Gastroesophageal sphincter (tissue), 4 donors: ENCODE data around the gene GABARAP. TPM values are rescaled to one million over a fixed set of nuclear protein-coding genes. Genes with fewer than 3 reads are reported as not detected.
A peak's percentile ranks its signal among the peaks of the same experiment; 100 is the strongest.

Experiments
- ATAC-seq: fragments of 150-250 bp; one replicate; pipeline ENCODE4 v1.9.1; 2016; ENCODE audit warnings: mild to moderate bottlenecking, moderate library complexity
- H3K27ac ChIP-seq, 4 donors: fragments of 200-600 bp; sonication (generic) in 3 of 4; 1 replicate in 3 of 4; 2 replicates in 1 of 4; pipeline ENCODE4 v1.5.1; 2016 to 2019
- H3K27me3 ChIP-seq: fragments of 200-600 bp; sonication (generic); one replicate; pipeline ENCODE4 v1.5.1; 2019
- H3K36me3 ChIP-seq, 2 donors: fragments of 200-600 bp; sonication (generic); one replicate each; pipeline ENCODE4 v1.5.1; 2019; ENCODE audit warnings: control low read depth in 1 of 2
- H3K4me1 ChIP-seq, 3 donors: fragments of 200-600 bp; sonication (generic); 1 replicate in 2 of 3; 2 replicates in 1 of 3; pipeline ENCODE4 v1.5.1; 2016 to 2019; ENCODE audit warnings: control low read depth in 2 of 3
- H3K4me3 ChIP-seq, 2 donors: fragments of 200-600 bp; sonication (generic); one replicate each; pipeline ENCODE4 v1.5.1; 2019; ENCODE audit warnings: mild to moderate bottlenecking in 1 of 2, moderate library complexity in 1 of 2
- H3K9me3 ChIP-seq, 3 donors: fragments of 200-600 bp; sonication (generic); one replicate each; pipeline ENCODE4 v1.5.1; 2017 to 2019; ENCODE audit warnings: control low read depth in 2 of 3
- EP300 ChIP-seq: sonication (generic); formaldehyde crosslinking; IDR thresholded peaks from one replicate; pipeline ENCODE4 v1.6.1; 2017; ENCODE audit warnings: antibody characterized with exemption, mild to moderate bottlenecking
- POLR2A ChIP-seq, 2 donors: fragments of 450-650 bp; IDR thresholded peaks; one replicate each; pipeline ENCODE4 v1.6.1; 2017; ENCODE audit warnings: antibody characterized with exemption in 2 of 2, mild to moderate bottlenecking in 2 of 2, moderate library complexity in 1 of 2
- POLR2AphosphoS5 ChIP-seq: sonication (generic); formaldehyde crosslinking; IDR thresholded peaks from one replicate; pipeline ENCODE4 v1.6.1; 2017; ENCODE audit warnings: antibody characterized with exemption
- WGBS, 2 donors: methylation state at CpG; one replicate each; pipeline ENCODE4 v1.1.5; 2018; ENCODE audit warnings: low coverage in 1 of 2; 5-methylcytosine and 5-hydroxymethylcytosine counted together
- total RNA-seq, 4 donors: library from RNA; depleted of rRNA; stranded (reverse); fragments of >200 nt; gene quantifications; one replicate each; pipeline ENCODE4 v1.1.0, GENCODE V29; 2016
- TF ChIP-seq, protein P1 (sequence below), 4 experiments: fragments of 200-600 bp in 2 of 4; fragments of 450-650 bp in 2 of 4; sonication (generic) in 1 of 4; IDR thresholded peaks; one replicate each; pipeline ENCODE4 v1.5.1; 2017 to 2019; ENCODE audit warnings: antibody characterized with exemption in 4 of 4, mild to moderate bottlenecking in 2 of 4, moderate library complexity in 2 of 4

GABARAP gene
- total RNA-seq, 4 donors from 2014 or later: 289 to 437 (median 386) TPM

DNA sequence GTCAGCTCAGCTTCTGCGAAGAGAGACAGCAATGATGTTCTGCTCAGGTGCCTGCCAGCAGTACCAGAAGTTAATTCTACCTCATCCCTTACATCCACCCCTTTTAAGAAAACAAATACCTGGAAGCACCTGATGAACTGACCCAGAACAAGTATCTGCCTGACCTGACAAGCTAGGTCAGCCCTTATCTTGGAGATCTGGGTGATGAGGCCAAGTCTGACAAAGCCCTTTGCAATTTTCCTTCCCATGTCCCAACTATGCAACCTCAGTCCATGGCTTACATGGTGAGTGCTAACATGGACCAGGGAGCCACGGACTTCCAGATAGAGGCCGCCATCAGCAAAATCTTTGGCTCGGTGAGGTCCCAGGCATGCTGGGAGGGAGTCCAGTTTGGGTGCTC lies 18.9 kb downstream of the GABARAP start:
- no peaks in the 10 kb centered on the region for H3K27me3 ChIP-seq
- no CpG with 5 or more reads among the region's 4 CpGs for WGBS, 2 donors
- H3K9me3 ChIP-seq: no peaks in the 10 kb centered on the region
- H3K4me3 ChIP-seq: no peak overlapping the region
- ATAC-seq: no peak
- H3K4me1 ChIP-seq: peaks cover 2 to 41% (median 7%) of the 10 kb centered on the region in 3 donors
- peak overlapping the region in 2 of 4 donors; percentile 7 to 38 for H3K27ac ChIP-seq
- peaks cover 0 to 75% of the 10 kb centered on the region in 2 donors for H3K36me3 ChIP-seq
- TF ChIP-seq, protein P1, sequence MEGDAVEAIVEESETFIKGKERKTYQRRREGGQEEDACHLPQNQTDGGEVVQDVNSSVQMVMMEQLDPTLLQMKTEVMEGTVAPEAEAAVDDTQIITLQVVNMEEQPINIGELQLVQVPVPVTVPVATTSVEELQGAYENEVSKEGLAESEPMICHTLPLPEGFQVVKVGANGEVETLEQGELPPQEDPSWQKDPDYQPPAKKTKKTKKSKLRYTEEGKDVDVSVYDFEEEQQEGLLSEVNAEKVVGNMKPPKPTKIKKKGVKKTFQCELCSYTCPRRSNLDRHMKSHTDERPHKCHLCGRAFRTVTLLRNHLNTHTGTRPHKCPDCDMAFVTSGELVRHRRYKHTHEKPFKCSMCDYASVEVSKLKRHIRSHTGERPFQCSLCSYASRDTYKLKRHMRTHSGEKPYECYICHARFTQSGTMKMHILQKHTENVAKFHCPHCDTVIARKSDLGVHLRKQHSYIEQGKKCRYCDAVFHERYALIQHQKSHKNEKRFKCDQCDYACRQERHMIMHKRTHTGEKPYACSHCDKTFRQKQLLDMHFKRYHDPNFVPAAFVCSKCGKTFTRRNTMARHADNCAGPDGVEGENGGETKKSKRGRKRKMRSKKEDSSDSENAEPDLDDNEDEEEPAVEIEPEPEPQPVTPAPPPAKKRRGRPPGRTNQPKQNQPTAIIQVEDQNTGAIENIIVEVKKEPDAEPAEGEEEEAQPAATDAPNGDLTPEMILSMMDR (IDR thresholded peaks at IDR 0.05): no peak
- TF ChIP-seq POLR2AphosphoS5: no peak
- TF ChIP-seq EP300: no peak
- no peak for TF ChIP-seq POLR2A (IDR thresholded peaks at IDR 0.05)

DNA sequence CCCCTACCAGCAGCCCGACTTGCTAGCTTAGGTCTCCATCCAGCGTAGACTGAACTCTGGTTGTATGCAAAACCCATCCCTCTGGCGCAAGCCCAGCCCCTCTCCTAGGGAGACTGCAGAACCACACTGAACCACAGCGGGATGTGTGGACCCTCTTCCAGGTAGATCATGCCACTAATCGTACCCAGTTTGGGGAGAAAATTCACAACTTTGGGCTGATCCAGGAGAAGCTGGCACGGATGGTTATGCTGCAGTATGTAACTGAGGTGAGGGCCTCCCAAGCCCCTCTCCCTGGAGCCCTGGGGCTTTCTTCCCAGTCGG lies 19.3 kb downstream of the GABARAP start:
- TF ChIP-seq, protein P1 (IDR thresholded peaks at IDR 0.05): no peak
- no peak for TF ChIP-seq POLR2A (IDR thresholded peaks at IDR 0.05)
- TF ChIP-seq POLR2AphosphoS5: no peak
- TF ChIP-seq EP300: no peak
- Histone ChIP-seq H3K4me1 (peaks cover 2 to 45% (median 11%) of the 10 kb centered on the region in 3 donors), H3K9me3 (no peaks in the 10 kb centered on the region), H3K27ac (peak overlapping the region in 3 of 4 donors; percentile 7 to 88 (median 38)), H3K27me3 (no peaks in the 10 kb centered on the region), H3K36me3 (peaks cover 0 to 70% of the 10 kb centered on the region in 2 donors), H3K4me3 (no peak overlapping the region)
- ATAC-seq: no peak
- WGBS, 2 donors: 20% methylated on average over 1 of the region's 7 CpGs; no CpG with 5 or more reads in 1 of the 2 donors

DNA sequence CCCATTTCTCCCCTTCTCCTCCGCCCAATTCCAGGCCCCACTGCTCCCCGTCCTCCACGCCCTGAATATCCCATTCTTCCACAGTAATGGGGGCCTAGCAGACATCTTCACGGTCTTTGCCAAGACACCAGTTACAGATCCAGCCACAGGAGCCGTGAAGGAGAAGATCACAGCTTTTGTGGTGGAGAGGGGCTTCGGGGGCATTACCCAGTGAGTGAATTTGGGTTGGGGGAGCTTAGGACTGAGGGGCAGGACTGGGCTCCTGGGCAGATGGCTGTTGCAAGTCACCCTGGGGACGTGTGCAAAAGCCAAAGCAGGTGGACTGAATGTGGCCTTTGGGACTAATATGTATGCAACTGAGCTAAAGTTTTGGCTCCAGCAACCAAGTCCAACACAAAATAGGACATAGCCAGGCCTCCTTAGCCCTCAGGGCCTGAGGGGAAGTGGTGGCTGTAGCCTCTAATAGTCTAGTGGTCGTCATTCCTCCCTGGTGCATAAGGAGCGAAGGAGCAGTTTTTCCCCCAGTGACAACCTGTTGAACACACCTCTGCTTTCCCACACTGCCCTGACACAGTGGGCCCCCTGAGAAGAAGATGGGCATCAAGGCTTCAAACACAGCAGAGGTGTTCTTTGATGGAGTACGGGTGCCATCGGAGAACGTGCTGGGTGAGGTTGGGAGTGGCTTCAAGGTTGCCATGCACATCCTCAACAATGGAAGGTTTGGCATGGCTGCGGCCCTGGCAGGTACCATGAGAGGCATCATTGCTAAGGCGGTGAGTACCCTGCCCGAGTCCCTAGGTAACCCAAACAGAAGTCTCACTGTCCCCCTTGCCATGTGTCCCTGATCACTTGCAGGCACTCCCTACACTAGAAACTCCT lies 19.9 kb downstream of the GABARAP start:
- Histone ChIP-seq H3K27ac (peak overlapping the region in 3 of 4 donors; percentile 88 to 98 (median 97)), H3K27me3 (no peaks in the 10 kb centered on the region), H3K36me3 (peaks cover 0 to 64% of the 10 kb centered on the region in 2 donors), H3K4me3 (no peak overlapping the region), H3K9me3 (no peaks in the 10 kb centered on the region), H3K4me1 (peaks cover 2 to 50% (median 15%) of the 10 kb centered on the region in 3 donors)
- ATAC-seq: no peak
- TF ChIP-seq, protein P1 (IDR thresholded peaks at IDR 0.05): no peak
- TF ChIP-seq POLR2AphosphoS5: no peak
- no peak for TF ChIP-seq EP300
- no peak for TF ChIP-seq POLR2A (IDR thresholded peaks at IDR 0.05)
- 60 to 65% methylated on average over 6 of the region's 15 CpGs for WGBS, 2 donors

DNA sequence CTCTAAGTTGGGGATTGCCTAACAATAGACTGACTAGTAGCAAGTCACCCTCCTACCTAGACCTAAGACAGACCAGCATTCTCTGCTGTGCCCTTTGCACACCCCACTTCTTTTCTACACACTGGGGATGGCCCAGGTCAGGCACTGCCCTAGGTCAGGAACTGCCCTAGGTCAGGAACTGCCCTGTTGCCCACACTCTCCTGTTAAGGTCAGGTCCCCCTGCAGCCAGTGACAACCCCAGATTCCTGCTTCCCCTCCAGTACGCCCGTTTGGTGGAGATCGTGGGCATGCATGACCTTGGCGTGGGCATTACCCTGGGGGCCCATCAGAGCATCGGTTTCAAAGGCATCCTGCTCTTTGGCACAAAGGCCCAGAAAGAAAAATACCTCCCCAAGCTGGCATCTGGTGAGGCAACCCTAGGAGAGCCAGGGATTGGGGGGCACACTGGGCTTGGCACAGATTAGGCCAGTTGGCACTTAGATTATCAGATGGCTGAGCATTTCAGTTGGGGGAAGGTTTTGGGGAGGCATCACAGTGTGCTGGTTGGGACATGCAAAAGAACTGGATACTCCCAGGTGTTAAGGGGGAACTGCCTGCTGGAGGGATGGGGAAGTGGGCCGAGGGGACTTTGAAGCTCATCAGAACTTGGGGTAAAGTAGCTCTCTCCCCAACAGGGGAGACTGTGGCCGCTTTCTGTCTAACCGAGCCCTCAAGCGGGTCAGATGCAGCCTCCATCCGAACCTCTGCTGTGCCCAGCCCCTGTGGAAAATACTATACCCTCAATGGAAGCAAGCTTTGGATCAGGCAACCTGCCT lies 20.8 kb downstream of the GABARAP start:
- no peaks in the 10 kb centered on the region for H3K27me3 ChIP-seq
- H3K4me3 ChIP-seq: no peak overlapping the region
- peaks cover 2 to 58% (median 20%) of the 10 kb centered on the region in 3 donors for H3K4me1 ChIP-seq
- peaks cover 0 to 56% of the 10 kb centered on the region in 2 donors for H3K36me3 ChIP-seq
- peak overlapping the region in 3 of 4 donors; percentile 88 to 98 (median 97) for H3K27ac ChIP-seq
- TF ChIP-seq POLR2A (IDR thresholded peaks at IDR 0.05): no peak
- H3K9me3 ChIP-seq: no peaks in the 10 kb centered on the region
- no peak for ATAC-seq
- 71 to 78% methylated on average over 5 of the region's 10 CpGs for WGBS, 2 donors

DNA sequence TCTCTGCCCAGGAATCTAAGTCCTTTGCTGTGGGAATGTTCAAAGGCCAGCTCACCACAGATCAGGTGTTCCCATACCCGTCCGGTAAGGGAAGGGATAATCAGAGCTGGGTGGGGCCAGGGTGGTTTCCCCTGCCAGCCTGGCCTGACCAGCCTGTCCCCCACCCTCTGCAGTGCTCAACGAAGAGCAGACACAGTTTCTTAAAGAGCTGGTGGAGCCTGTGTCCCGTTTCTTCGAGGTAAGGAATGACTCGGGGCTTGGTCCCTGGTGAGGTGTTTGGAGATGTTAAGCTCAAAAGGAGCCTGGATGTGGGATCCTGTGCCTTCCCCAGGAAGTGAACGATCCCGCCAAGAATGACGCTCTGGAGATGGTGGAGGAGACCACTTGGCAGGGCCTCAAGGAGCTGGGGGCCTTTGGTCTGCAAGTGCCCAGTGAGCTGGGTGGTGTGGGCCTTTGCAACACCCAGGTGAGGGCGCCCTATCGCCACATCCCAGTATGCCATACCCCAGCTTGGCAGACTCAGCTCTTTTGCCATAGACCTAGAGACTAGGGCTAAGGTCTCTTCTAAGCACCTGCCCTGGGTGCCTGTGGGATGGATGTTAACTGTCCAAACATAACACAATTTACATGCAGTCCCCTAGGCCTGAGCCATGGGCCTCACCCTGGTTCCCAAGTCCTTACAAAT lies 21.5 kb downstream of the GABARAP start:
- TF ChIP-seq, protein P1 (IDR thresholded peaks at IDR 0.05): peak in 3 of 4 experiments; percentile 15 to 54 (median 33)
- TF ChIP-seq POLR2A (IDR thresholded peaks at IDR 0.05): no peak
- no peak for TF ChIP-seq EP300
- TF ChIP-seq POLR2AphosphoS5: no peak
- Histone ChIP-seq H3K9me3 (no peaks in the 10 kb centered on the region), H3K36me3 (peaks cover 0 to 48% of the 10 kb centered on the region in 2 donors), H3K4me1 (peaks cover 2 to 65% (median 28%) of the 10 kb centered on the region in 3 donors), H3K4me3 (peak overlapping the region; percentile 62 to 81), H3K27me3 (no peaks in the 10 kb centered on the region), H3K27ac (peak overlapping the region; percentile 86 to 98 (median 92))
- 7% methylated on average over 3 of the region's 11 CpGs; no CpG with 5 or more reads in 1 of the 2 donors for WGBS, 2 donors
- ATAC-seq: no peak
